ENCODE results near the gene ITM2B. TPM values are rescaled to one million over a fixed set of nuclear protein-coding genes. Genes with fewer than 3 reads are reported as not detected.

Gene ITM2B
- total and polyA plus RNA-seq, 4 donors = 114 to 379 (median 202) TPM

GRCh38 chr13:48184260-48184659, 48.7 kb upstream of the ITM2B start:
- Histone ChIP-seq H3K27me3 (ENCODE audit: control insufficient read depth in 4 of 4, insufficient read depth in 4 of 4, low read length in 3 of 4) (no peaks in the 10 kb centered on the region), H3K4me1 (ENCODE audit: control insufficient read depth in 4 of 4, insufficient read depth in 4 of 4, low read length in 3 of 4) (no peaks in the 10 kb centered on the region), H3K9ac (ENCODE audit: low read depth in 1 of 2, low read length in 2 of 2) (no peak overlapping the region), H3K4me3 (ENCODE audit: low read depth in 1 of 3, low read length in 3 of 3) (no peak overlapping the region), H3K9me3 (ENCODE audit: control insufficient read depth in 4 of 4, low read length in 3 of 4) (no peaks in the 10 kb centered on the region), H3K36me3 (ENCODE audit: control insufficient read depth in 4 of 4, insufficient read depth in 3 of 4, low read depth in 1 of 4, low read length in 3 of 4) (no peaks in the 10 kb centered on the region), H3K27ac (ENCODE audit: low read depth in 1 of 2, low read length in 2 of 2) (no peak overlapping the region)
- no peak for DNase-seq (ENCODE audit: low spot score)
- TF ChIP-seq GABPA (IDR thresholded peaks at IDR 0.05 in 1 of 2, conservative IDR thresholded peaks at IDR 0.05 in 1 of 2) (no peak), REST (IDR thresholded peaks at IDR 0.05) (no peak), HNF4A (conservative IDR thresholded peaks at IDR 0.05) (no peak), JUND (IDR thresholded peaks at IDR 0.05) (no peak), NR2F2 (IDR thresholded peaks at IDR 0.05) (no peak), HNF4G (IDR thresholded peaks at IDR 0.05) (no peak), ATF3 (IDR thresholded peaks at IDR 0.05) (no peak), FOXA2 (IDR thresholded peaks at IDR 0.05) (no peak), RAD21 (IDR thresholded peaks at IDR 0.05) (no peak), FOXA1 (IDR thresholded peaks at IDR 0.05) (no peak), ZBTB33 (IDR thresholded peaks at IDR 0.05) (no peak), TAF1 (conservative IDR thresholded peaks at IDR 0.05) (no peak)
- 90% methylated on average over 4 of the region's 4 CpGs for WGBS

GRCh38 chr13:48185018-48185417, 48.0 kb upstream of the ITM2B start:
- TF ChIP-seq JUND (IDR thresholded peaks at IDR 0.05) = no peak
- no peaks in the 10 kb centered on the region for H3K36me3 ChIP-seq (ENCODE audit: control insufficient read depth in 4 of 4, insufficient read depth in 3 of 4, low read depth in 1 of 4, low read length in 3 of 4)
- DNase-seq (ENCODE audit: low spot score) = no peak
- no peaks in the 10 kb centered on the region for H3K27me3 ChIP-seq (ENCODE audit: control insufficient read depth in 4 of 4, insufficient read depth in 4 of 4, low read length in 3 of 4)
- H3K9me3 ChIP-seq (ENCODE audit: control insufficient read depth in 4 of 4, low read length in 3 of 4) = no peaks in the 10 kb centered on the region
- no peak overlapping the region for H3K9ac ChIP-seq (ENCODE audit: low read depth in 1 of 2, low read length in 2 of 2)
- no peaks in the 10 kb centered on the region for H3K4me1 ChIP-seq (ENCODE audit: control insufficient read depth in 4 of 4, insufficient read depth in 4 of 4, low read length in 3 of 4)
- H3K27ac ChIP-seq (ENCODE audit: low read depth in 1 of 2, low read length in 2 of 2) = no peak overlapping the region
- no peak overlapping the region for H3K4me3 ChIP-seq (ENCODE audit: low read depth in 1 of 3, low read length in 3 of 3)

GRCh38 chr13:48186722-48187121, 46.3 kb upstream of the ITM2B start:
- WGBS = 94% methylated on average over 1 of the region's 1 CpG
- H3K4me3 ChIP-seq (ENCODE audit: low read depth in 1 of 3, low read length in 3 of 3) = no peak overlapping the region
- H3K27ac ChIP-seq (ENCODE audit: low read depth in 1 of 2, low read length in 2 of 2) = no peak overlapping the region
- no peaks in the 10 kb centered on the region for H3K36me3 ChIP-seq (ENCODE audit: control insufficient read depth in 4 of 4, insufficient read depth in 3 of 4, low read depth in 1 of 4, low read length in 3 of 4)
- no peaks in the 10 kb centered on the region for H3K4me1 ChIP-seq (ENCODE audit: control insufficient read depth in 4 of 4, insufficient read depth in 4 of 4, low read length in 3 of 4)
- no peak for DNase-seq (ENCODE audit: low spot score)
- no peaks in the 10 kb centered on the region for H3K27me3 ChIP-seq (ENCODE audit: control insufficient read depth in 4 of 4, insufficient read depth in 4 of 4, low read length in 3 of 4)
- H3K9ac ChIP-seq (ENCODE audit: low read depth in 1 of 2, low read length in 2 of 2) = no peak overlapping the region
- H3K9me3 ChIP-seq (ENCODE audit: control insufficient read depth in 4 of 4, low read length in 3 of 4) = no peaks in the 10 kb centered on the region
- TF ChIP-seq EGR1 (IDR thresholded peaks at IDR 0.05; ENCODE audit: low read depth in 2 of 2) (no peak), FOXA2 (IDR thresholded peaks at IDR 0.05) (no peak), HNF4G (IDR thresholded peaks at IDR 0.05) (no peak), GABPA (IDR thresholded peaks at IDR 0.05 in 1 of 2, conservative IDR thresholded peaks at IDR 0.05 in 1 of 2) (no peak), REST (IDR thresholded peaks at IDR 0.05) (no peak), MAX (IDR thresholded peaks at IDR 0.05) (no peak), FOXA1 (IDR thresholded peaks at IDR 0.05) (no peak), HNF4A (conservative IDR thresholded peaks at IDR 0.05) (no peak), CTCF (IDR thresholded peaks at IDR 0.05; ENCODE audit: low read depth, low read length, missing input control) (no peak), YY1 (IDR thresholded peaks at IDR 0.05) (no peak), NR2F2 (IDR thresholded peaks at IDR 0.05) (no peak), RAD21 (IDR thresholded peaks at IDR 0.05) (no peak), SP1 (IDR thresholded peaks at IDR 0.05) (no peak), JUND (IDR thresholded peaks at IDR 0.05) (no peak)
